HG03039 (cell line): Measurements from ENCODE around the gene CEP85L.
A peak's percentile ranks its signal among the peaks of the same experiment; 100 is the strongest.

Experiments
- ATAC-seq: cut with Tn5 transposase; IDR thresholded peaks from one replicate; pipeline ENCODE4 v1.9.1; 2021; ENCODE audit warnings: mild to moderate bottlenecking, moderate library complexity; ENCODE audit not compliant: unreplicated experiment

CEP85L gene

DNA sequence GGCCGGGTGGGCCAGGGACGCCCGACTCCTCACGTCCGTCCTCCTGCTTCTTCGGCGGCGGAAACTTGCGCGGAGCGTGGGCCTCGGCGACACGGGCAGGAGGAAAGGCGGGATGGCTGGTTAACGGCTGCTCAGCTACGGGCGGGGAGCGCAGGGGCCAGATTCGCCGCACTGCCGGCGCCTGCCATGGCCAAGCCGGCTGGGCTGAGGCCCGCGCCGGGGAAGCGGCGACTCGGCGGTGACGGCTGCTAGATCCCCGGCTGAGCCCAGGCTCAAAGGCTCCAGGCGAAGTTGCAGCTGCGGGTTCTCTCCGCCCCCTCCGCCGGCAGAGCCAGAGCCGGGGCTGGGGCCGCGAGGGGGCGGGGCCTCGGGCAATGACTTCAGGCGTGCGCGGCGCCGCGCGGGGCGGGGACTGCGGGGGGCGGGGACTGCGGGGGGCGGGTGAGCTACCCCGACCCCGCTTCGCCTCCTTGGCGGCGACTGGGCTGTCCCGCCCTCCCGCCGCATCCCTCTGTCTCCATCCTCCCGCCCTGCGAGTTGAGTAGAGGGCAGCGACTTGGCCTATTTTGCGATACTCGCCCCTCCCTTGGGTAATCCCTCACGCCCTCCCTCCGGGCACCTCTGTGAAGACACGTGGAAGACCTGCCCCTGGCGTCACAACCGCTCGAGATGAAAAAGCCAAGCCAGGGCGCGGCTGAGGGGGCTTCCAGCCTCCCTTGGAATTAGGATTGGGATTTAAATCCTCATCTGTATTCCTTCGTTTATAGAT lies at the start of gene CEP85L:
Gene CEP85L, minus strand, starts transcription at position 310 of the 769 bp plus-strand sequence. CDS start 322 bp downstream, outside the sequence.
- ATAC-seq: peak; percentile 90

DNA sequence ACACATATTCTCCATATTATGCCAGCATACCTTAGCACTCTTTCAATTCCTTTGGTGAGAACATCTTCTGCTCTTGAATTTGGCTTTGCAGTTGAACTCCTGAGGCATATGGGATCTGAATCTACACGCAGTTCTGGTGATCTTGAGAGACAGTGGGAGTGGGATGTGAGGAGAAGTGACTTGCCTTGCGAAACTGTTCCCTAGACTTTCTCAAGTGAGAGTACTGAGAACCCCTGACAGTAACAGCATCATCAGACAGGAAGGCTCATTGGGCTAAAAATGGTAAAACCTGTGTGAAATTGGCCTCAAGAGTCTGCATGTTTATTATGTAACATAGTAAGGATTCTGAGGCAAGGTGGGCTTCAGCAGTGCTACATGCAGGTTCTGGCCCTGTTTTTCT lies 49.1 kb upstream of the CEP85L start:
- ATAC-seq: no peak

DNA sequence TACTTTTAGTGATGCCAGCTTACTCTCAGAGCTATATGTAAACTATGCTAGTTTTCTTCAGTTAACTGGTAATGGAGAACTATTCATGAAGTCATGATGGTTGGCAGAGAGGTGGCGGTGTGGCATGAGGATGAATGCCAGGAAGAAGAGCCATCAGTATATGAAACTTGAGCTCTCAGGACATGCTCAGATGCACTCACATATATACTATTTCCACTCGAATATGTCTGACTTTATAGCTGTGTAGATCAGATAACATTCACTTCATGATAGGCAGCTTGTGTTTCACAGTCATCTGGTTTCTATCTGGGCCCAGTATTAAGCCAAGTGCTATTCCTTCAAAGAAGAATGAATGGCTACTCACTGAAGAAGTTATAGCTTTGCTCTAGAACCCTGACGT lies 46.2 kb upstream of the CEP85L start:
- ATAC-seq: no peak

DNA sequence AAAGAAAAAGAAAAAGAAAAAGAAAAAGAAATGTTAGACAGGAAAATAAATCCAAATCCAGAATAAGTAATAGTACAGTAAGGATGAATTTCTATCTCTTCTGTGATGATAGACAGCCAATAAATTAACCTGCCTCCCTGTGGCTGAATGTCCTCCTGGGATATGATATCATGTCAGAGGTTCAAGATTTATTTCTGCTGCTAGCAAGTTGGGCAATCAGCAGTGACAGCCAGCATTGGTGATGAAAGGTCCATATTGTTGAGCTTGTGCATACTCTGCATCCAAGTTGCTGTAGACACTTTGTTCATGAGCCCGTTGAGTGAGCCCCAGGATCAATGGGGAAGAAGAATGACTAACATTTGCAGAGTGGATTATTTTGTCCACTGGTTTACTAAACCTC lies 44.9 kb upstream of the CEP85L start:
- no peak for ATAC-seq

DNA sequence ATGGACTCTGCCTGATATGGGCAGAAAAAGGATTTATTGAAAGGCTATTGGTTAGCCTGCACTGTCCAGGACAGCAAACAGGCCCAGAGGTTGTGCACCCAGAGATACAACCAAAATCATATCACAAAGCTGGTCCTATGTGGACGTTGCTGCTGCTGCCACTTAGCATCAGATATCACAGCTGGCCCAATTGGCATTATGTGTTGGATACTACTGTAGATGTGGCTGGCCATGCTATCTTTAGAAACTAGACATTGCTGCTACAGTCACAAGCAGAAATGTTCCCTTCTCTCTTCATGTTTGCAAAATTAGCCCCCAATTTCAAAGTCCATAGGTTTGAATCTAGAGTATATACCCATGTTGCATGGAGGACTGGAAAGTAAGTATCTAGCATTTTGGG lies 42.2 kb upstream of the CEP85L start:
- ATAC-seq: no peak

DNA sequence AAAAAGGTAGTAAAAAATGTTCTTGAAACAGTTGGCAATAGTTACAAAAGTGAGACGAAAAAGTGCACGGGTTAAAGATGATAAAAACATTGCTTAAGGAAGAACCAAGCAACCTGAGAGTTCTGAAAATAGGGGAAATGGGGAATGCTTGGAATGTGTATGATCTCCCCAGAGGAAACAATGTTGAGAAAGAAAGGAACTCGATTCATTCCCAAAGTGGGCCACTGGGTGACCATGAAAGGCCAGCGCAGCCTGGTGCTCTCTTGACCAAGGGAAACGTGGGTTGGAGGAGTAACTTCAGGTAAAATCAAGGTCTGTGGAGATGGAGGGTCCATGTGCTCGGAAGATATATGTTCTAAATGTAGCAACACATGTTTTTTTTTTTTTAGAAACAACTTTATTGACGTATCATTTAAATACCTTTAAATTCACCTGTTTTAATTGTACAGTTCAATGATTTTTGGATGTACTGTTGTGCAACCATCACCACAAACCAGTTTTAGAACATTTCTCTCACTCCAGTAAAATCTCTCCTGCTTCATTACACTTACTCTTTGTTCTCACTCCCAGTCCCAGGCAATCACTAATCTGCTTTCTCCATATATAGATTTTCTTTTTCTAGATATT lies 34.5 kb upstream of the CEP85L start:
- no peak for ATAC-seq

DNA sequence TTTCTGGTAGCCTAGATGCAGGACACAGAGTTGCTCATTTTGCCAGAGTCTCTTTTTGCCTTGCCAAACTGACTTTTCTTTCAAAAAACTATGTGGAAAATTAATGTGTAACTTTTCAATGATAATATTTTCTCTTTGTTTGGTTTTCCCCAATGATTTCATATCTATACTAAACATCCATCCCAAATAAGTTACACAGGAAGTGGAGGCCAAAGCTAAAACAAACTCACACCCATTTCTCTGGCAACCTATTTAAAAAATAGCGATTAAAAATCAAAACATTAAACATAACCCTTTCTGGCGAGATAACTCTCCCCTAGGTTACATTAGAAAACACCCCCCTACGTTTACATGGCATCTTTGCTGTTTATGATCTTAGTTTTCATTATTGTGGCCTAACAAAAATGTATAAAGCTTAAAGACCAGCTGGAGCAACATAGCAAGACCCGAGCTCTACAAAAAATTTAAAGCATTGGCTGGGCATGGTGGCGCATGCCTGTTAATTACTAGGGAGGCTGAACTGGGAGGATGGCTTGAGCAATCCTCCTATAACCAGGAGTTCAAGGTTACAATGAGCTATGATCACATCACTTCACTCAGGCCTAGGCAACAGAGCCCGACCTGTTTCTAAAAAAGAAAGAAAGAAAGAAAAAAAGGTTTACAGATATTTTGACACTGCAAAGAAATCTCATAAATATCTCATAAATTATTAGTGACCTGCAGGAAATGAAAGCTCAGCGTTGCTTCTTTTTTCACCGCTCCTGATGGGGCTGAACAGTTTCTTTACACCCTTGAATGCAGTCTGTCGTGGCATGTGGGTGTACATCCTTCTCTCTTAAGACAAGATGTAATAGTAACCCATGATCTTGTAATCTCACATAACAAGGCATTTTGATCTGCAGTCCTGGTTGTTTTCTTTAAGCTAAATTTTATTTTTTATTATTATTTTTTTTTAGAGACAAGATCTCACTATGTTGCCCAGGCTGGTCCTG lies 32.8 kb upstream of the CEP85L start:
- ATAC-seq: no peak

DNA sequence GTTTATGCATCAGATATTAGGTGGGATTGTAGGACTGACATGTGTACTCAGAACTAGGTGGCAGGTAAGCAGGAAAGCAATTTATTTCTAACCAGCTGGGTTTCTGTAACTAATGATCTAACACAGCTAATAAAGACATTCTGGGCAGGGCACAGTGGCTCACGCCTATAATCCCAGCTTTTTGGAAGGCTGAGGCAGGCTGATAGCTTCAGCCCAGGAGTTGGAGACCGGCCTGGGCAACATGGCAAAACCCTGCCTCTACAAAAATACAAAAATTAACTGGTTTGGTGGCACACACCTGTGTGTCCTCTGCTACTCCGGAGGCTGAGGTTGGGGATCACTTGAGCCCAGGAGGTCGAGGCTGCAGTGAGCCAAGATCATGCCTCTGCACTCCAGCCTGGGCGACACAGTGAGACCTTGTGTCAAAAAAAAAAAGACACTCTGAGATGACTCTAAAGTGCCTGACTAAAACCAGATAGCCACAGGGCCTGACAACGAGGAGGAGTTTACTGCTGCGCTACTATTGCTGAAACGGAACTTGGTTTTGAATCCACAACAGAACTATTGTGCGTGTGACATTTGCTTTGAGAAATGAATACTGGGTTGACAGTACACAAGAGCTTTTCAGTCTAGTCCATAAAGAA lies 29.2 kb upstream of the CEP85L start:
- no peak for ATAC-seq

DNA sequence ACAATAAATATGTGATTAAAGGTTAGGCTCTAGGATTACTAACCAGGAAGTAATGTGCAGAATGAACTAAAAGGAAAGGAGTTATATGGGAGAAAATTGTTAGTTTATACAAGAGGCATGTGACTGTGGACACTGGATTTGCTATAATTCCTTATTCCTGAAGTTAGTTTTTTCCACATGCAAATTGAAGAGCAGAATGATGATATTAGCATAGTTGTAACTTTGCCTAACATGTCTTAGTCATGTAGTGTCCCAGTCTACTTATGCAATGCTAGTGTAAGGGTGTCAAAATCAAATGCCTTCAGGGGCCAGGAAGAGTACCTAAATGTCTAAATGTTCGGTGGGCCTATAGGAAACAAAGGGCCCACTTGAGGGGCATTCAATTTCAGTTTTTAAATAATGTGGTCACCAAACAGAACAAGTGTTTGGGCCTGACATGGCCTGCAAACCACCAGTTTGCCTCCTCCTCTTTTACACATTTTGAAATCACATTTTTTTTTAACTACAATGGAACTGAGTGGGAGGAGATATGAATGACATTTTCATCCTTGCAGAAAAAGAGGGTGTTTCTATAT lies 28.0 kb upstream of the CEP85L start:
- no peak for ATAC-seq

DNA sequence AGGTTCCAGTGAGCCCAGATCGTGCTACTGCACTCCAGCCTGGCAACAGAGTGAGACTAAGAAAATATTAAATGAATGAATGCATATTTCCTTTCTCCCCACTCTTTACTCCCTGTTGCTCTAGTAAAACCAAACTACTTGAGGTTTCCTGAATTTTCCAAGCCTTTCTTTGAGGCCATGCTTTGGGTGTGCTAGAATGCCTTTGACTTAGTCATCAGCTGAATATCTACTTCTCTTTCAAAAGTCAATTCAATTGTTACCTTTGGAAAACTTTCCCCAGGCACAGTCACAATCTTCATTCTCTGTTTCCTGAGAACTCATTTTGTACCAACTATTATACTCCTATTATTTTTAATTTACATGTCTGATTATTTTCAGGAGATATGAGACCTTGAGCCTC lies 27.5 kb upstream of the CEP85L start:
- ATAC-seq: no peak

DNA sequence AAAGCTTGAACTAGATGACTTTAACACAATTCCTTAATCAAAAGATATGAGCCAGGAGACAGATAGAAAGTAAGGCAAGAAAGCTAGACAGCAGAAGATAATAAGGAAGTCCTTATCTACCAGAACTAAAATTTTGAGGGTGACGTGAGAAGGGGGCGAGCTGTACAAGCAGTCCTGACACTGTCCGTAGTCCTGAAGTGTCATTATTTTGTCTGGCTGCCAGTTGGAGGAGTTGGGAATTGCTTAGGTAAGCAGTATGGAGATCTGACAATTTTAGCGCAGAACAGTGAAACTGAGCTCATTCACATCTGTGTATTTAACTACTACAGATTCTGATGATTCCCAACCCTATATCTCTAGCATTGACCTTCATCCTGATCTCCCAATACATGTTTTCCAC lies 25.8 kb upstream of the CEP85L start:
- ATAC-seq: no peak

DNA sequence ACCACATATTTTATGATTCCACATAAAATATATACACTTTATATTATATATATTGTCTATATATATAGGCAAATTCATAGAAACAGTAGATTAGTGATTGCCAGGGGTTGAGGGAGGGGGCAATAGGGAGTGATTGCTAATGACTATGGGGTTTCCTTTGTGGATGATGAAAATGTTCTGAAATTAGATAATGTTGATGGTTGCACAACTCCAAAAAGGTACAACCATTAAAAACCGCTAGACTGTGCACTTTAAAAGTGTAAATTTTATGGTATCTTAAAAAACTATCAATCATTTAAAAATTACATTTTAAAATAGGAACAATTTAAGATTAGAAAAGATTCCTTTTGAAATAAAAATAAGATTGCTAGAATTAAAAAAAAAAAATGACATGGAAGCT lies 23.8 kb upstream of the CEP85L start:
- ATAC-seq: no peak

DNA sequence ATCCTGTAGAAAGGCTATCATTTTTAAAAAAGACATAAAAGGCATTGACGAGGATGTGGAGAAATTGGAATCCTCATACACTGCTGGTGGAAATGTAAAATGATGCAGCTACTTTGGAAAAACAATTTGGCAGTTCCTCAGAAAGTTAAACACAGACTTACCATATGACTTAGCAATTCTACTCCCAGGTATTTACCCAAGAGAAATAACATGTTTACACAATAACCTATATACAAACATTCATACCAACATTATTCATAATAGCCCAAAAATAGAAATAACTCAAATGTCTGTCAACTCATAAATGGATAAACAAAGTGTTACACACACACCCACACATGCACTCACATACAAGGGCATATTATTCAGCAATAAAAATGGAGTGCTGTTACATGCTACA lies 23.4 kb upstream of the CEP85L start:
- no peak for ATAC-seq

DNA sequence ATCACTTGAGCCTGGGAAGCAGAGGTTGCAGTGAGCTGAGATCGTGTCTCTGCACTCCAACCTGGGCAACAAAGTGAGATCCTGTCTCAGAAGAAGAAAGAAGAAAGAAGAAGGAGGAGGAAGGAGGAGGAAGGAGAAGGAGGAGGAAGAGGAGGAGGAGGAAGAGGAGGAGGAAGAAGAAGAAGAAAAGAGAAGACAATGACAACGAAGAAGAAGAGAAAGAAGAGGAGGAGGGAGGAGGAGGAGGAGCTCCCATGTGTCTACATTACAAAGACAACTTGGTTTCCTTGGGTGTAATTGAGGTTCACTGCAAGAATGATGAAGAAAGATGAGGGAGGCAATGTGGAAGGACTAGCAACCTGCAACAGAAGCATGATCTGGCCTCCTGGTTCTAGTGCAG lies 21.3 kb upstream of the CEP85L start:
- no peak for ATAC-seq

DNA sequence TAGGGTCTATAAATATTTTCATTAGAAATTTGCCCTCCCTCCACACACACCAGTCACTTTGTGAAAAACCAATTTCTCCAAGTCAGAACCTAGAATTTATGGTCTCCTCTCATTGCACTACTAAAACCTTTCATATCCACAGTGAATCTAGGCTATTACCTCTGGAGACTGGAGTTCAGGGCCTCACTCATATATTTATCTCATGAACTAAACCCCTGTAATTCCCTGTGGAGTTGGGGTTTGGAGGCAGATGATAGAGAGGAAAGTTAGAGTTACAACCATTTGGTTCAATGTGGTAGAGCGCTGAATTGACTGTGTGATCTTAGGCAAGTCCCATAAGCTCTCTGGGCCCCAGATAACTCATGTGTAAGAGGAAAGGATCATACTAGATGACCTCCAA lies 18.2 kb upstream of the CEP85L start:
- no peak for ATAC-seq

DNA sequence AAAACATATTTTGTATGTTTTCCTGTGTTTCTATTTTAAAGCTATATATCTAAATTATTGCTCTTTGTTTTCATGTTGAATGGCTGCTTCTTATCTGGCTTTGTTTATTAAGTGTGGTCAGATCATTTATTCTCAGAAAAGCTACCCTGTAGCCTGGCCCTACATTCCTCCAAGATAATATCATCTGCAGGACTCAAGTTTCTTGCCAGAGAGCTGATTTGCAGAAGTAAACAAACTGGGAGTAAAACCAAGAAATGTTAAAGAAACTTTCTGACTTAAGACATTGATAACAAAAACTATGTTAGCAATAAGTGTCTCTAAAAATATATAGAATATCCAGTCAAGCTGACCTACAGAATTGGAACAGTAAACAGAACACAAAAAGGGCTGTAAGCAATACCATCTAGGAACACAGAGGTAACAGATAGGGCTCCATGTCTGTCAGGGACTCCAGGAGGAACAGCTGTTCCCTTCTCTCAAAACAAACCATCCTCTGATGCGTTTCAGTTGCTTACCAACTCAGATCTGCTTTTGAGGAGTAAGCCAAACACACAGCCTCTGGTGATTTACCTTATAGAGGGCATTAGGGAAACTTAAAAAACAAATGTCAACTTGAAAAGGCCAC lies 17.5 kb upstream of the CEP85L start:
- ATAC-seq: no peak

DNA sequence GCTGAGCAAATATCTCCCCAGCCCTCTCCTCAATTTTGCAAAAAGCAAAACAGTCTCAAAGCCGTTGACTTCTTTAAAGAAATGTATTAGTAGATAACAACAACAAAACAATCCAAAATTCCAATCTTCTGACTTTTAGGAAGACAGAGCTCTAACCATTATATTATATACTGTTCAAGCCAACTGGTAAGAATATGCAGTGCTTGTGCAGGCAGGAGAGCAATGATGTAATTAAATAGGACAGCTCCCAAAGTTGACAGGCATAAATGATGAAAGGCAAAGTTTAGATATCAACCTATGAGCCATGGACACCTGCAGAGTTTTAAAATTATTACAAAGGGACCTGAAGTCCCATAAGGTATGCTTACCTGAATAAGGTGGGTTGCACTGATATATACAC lies 16.6 kb upstream of the CEP85L start:
- no peak for ATAC-seq

DNA sequence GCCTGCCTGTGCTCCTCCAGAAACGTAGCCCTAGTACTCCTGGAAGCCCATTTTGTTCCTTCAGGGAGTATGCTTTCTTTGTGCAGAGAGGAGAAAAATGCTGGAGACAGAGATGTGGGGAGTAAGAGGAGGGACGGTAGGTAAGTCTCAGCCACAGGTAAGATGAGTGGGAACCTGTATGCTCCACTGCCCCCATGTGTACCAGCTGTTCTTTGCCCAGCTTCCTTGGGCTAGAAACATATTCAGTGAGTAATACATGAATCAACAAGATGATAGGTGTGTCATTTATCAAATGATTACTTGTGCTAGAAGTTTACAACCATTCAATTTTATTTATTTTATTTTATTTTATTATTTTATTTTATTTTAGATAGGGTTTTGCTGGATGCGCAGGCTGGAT lies 13.6 kb upstream of the CEP85L start:
- ATAC-seq: no peak

DNA sequence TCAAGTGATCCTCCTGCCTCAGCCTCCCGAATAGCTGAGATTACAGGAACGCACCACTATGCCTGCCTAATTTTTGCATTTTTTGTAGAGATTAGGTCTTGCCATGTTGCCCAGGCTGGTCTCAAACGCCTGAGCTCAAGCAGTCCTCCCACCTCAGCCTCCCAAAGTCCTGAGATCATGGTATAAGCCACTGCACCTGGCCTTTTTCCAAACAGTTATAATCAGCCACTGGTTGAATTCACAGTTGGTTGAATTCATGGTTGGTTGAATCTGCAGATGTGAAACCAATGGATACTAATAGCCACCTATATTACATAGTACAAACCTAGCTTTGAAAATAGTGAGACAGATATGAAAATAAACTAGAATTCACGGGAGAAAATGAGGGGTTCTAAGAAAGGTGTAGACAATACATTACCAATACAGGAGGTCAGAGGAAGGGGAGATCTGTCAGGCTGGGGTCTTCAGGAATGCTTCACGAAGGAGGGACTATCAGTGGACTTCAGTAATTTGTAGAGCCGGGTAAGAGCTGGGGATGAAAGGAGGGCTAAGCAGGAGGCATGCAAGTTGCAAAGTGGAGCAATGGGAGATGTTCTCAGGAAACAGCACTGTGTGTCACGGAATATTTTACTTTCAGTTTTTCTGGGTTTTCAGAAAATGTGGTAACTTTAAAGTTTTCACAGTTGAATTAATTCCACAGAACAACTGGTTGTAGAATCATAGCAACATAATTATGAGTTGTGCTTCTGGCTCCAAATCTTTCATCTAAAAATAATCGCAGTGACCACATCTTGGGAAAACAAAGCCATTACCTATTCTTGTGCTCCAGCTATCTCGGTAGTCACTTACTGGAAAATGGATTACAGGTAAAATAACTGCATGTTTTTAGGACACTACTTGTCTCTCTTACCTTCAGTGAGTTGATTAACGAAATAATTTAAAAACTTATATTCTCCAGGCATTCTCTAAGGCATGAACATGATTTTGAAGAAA lies 12.9 kb upstream of the CEP85L start:
- no peak for ATAC-seq
